Lower leg skin (tissue), 4 donors: ENCODE data around the gene ARHGAP19. TPM values are rescaled to one million over a fixed set of nuclear protein-coding genes. Genes with fewer than 3 reads are reported as not detected.

Experiments used
- DNase-seq, 2 donors: peaks; one replicate each; pipeline ENCODE4 v3.0.0-alpha.2; 2019; ENCODE audit warnings: low spot score in 2 of 2
- H3K4me3 ChIP-seq: fragments of 200-600 bp; sonication (generic); 2 replicates; pipeline ENCODE4 v1.5.1; 2017; ENCODE audit warnings: mild to moderate bottlenecking, low read depth; ENCODE audit not compliant: poor library complexity, severe bottlenecking
- POLR2A ChIP-seq, 2 donors: fragments of 450-650 bp; IDR thresholded peaks; one replicate each; pipeline ENCODE4 v1.6.1; 2016 to 2017; ENCODE audit warnings: antibody characterized with exemption in 2 of 2, mild to moderate bottlenecking in 1 of 2, moderate library complexity in 1 of 2
- WGBS, 2 donors: methylation state at CpG; one replicate each; pipeline ENCODE4 v1.1.5; 2018; 5-methylcytosine and 5-hydroxymethylcytosine counted together
- intact Hi-C: fragments of 100-400 bp; cut with DNase I; formaldehyde crosslinking; loops from one replicate; pipeline ENCODE4 v1.15.0; 2023; ENCODE audit warnings: low total_unique reads
- total RNA-seq, 4 donors: library from RNA; depleted of rRNA; stranded (reverse); fragments of >200 nt; gene quantifications; one replicate each; pipeline ENCODE4 v1.1.0, GENCODE V29; 2016
- TF ChIP-seq, protein P1 (sequence below), 3 donors: fragments of 450-650 bp; IDR thresholded peaks; one replicate each; pipeline ENCODE4 v1.5.1; 2016; ENCODE audit warnings: antibody characterized with exemption in 3 of 3, mild to moderate bottlenecking in 3 of 3, moderate library complexity in 2 of 3

ARHGAP19 gene
- total RNA-seq, 4 donors from 2014 or later = 7.7 to 8.5 (median 8.2) TPM

DNA sequence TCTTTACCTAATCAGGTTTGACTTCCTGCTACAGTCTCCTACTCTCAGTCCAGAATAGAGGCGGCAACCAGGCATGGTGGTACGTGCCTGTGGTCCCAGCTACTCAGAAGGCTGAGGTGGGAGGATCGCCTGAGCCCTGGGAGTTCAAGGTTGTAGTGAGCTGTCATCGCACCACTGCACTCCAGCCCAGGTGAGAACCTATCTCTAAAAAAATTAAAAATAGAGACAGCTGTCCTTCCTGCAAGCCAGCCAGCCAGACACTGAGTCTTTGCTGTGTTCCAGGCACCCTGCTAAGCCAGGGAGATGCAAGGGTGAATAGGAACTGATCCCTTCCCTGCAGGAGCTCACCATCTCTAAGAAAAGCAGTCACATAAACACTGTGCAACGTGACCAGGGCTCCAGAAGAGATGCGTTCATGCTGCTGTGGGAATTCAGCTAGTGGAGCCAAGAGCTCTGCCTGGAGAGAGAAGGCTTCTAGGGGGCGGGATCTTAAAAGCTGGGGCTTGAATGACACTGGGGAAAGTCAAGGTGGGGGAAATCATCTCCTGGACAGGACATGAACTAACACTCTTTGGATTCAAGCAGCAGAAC lies 84.6 kb downstream of the ARHGAP19 start:
- TF ChIP-seq, protein P1, sequence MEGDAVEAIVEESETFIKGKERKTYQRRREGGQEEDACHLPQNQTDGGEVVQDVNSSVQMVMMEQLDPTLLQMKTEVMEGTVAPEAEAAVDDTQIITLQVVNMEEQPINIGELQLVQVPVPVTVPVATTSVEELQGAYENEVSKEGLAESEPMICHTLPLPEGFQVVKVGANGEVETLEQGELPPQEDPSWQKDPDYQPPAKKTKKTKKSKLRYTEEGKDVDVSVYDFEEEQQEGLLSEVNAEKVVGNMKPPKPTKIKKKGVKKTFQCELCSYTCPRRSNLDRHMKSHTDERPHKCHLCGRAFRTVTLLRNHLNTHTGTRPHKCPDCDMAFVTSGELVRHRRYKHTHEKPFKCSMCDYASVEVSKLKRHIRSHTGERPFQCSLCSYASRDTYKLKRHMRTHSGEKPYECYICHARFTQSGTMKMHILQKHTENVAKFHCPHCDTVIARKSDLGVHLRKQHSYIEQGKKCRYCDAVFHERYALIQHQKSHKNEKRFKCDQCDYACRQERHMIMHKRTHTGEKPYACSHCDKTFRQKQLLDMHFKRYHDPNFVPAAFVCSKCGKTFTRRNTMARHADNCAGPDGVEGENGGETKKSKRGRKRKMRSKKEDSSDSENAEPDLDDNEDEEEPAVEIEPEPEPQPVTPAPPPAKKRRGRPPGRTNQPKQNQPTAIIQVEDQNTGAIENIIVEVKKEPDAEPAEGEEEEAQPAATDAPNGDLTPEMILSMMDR (IDR thresholded peaks at IDR 0.05) = no peak
- H3K4me3 ChIP-seq = no peak overlapping the region
- 47 to 57% methylated on average over 7 of the region's 7 CpGs for WGBS, 2 donors
- no peak for DNase-seq
- intact Hi-C loops = no loop called here

GRCh38 chr10:97207131-97207530 lies 85.3 kb downstream of the ARHGAP19 start:
- intact Hi-C loops = no loop called here
- WGBS, 2 donors = 85 to 92% methylated on average over 4 to 5 of the region's 6 CpGs
- no peak overlapping the region for H3K4me3 ChIP-seq
- TF ChIP-seq POLR2A (IDR thresholded peaks at IDR 0.05) = no peak
- TF ChIP-seq, protein P1 (IDR thresholded peaks at IDR 0.05) = no peak
- DNase-seq = peak in 1 of 2 donors; percentile 76

- TF ChIP-seq POLR2A (IDR thresholded peaks at IDR 0.05) = no peak
- TF ChIP-seq, protein P1 (IDR thresholded peaks at IDR 0.05) = no peak
- H3K4me3 ChIP-seq = no peak overlapping the region
- DNase-seq = peak in 1 of 2 donors; percentile 59
- intact Hi-C loops = loop anchor here (5.0 kb wide), 1 partner anchor 128 kb away; no protein-coding TSS in a partner anchor
- WGBS, 2 donors = 84 to 94% methylated on average over 11 to 14 of the region's 14 CpGs
Observed at GRCh38 chr10:97204826-97205679, 87.4 kb downstream of the ARHGAP19 start.

DNA sequence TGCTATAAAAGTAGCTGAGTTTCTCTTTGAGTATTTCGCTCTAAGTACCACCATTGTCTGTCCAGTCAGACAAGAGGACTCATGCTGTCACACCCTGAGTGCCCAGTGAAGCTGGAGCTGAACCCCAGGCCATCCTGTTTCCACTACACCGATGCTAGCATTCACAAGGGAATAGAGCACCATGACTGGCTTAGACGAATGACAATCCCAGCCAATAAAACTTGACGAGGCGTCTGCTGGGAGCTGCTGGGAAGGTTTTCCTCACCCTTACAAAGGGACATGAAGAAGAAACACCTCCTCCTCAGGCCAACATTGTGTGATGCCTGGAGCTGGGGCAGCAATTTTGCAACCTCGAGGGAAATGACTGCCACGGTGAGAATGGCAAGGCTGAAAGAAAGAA lies 89.2 kb downstream of the ARHGAP19 start:
- 83 to 88% methylated on average over 7 of the region's 7 CpGs for WGBS, 2 donors
- no peak for DNase-seq
- intact Hi-C loops = loop anchor here (5.0 kb wide), 1 partner anchor 126 kb away; no protein-coding TSS in a partner anchor
- no peak overlapping the region for H3K4me3 ChIP-seq
- no peak for TF ChIP-seq POLR2A (IDR thresholded peaks at IDR 0.05)
- TF ChIP-seq, protein P1 (IDR thresholded peaks at IDR 0.05) = no peak

DNA sequence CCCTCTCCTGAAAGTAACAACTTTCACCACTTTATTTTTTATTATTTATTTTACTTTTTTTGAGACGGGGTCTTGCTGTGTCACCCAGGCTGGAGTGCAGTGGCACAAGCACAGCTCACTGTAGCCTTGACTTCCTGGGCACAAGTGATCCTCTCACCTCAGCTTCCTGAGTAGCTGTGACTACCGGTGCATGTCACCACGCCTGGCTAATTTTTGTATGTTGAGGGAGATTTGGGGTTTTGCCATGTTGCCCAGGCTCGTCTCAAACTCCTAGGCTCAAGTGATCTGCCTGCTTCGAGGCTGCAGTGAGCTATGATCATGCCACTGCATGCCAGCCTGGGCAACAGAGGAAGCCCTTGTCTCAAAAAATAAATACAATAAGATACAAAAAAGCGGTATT lies 91.8 kb downstream of the ARHGAP19 start:
- no peak overlapping the region for H3K4me3 ChIP-seq
- intact Hi-C loops = loop anchor here (5.0 kb wide), 1 partner anchor 123 kb away; no protein-coding TSS in a partner anchor
- TF ChIP-seq, protein P1 (IDR thresholded peaks at IDR 0.05) = no peak
- TF ChIP-seq POLR2A (IDR thresholded peaks at IDR 0.05) = no peak
- WGBS, 2 donors = 52 to 63% methylated on average over 6 of the region's 6 CpGs
- DNase-seq = no peak
